OCI-LY7 (cell line): ENCODE measurements around the gene TOP2A. TPM values are rescaled to one million over a fixed set of nuclear protein-coding genes. Genes with fewer than 3 reads are reported as not detected.

Experiments used
- BruUV-seq: library from RNA; stranded (reverse); fragments of 400-500 nt; replicated peaks from 2 replicates; lab custom pipeline; 2021; lab: Mats Ljungman, UMichigan
- CTCF ChIA-PET: fragments of 300-600 bp; sonication (Branson Sonifier 250); formaldehyde crosslinking; loops from one replicate; lab custom pipeline; 2022; ENCODE audit warnings: antibody characterized with exemption; ENCODE audit not compliant: unreplicated experiment; lab: Charles Lee
- POLR2A ChIA-PET: fragments of 300-600 bp; sonication (Branson Sonifier 250); formaldehyde crosslinking; loops from one replicate; lab custom pipeline; 2022; ENCODE audit warnings: antibody characterized with exemption; lab: Charles Lee
- DNase-seq: peaks from one replicate; pipeline ENCODE4 v3.0.0-alpha.2; 2015; ENCODE audit warnings: low spot score
- H2AFZ ChIP-seq: fragments of 200-600 bp; sonication (generic), shearing (Covaris generic); 2 replicates; pipeline ENCODE4 v1.6.1; 2014; ENCODE audit warnings: mild to moderate bottlenecking, antibody characterized with exemption, low read length, moderate library complexity
- H3K27ac ChIP-seq: fragments of 200-600 bp; sonication (generic); 2 replicates; pipeline ENCODE4 v1.5.1; 2014; ENCODE audit warnings: mixed run types, low read depth, mild to moderate bottlenecking, moderate library complexity, low read length, inconsistent platforms; ENCODE audit not compliant: poor library complexity, severe bottlenecking
- H3K36me3 ChIP-seq: fragments of 200-600 bp; sonication (generic); 2 replicates; pipeline ENCODE4 v1.6.1; 2014; ENCODE audit warnings: mild to moderate bottlenecking, antibody characterized with exemption, low read length, moderate library complexity, mixed read lengths; ENCODE audit not compliant: insufficient read depth
- H3K4me1 ChIP-seq: fragments of 200-600 bp; sonication (generic); 2 replicates; pipeline ENCODE4 v1.5.1; 2014; ENCODE audit warnings: mild to moderate bottlenecking, low read length; ENCODE audit not compliant: insufficient read depth, poor library complexity, severe bottlenecking
- H3K4me2 ChIP-seq: fragments of 200-600 bp; sonication (generic); 2 replicates; pipeline ENCODE4 v1.6.1; 2014; ENCODE audit warnings: mild to moderate bottlenecking, low read length
- H3K4me3 ChIP-seq: fragments of 200-600 bp; sonication (generic); 2 replicates; pipeline ENCODE4 v1.5.1; 2014; ENCODE audit warnings: mild to moderate bottlenecking, low read depth, low read length; ENCODE audit not compliant: poor library complexity, severe bottlenecking
- H3K79me2 ChIP-seq: fragments of 200-600 bp; sonication (generic); 2 replicates; pipeline ENCODE4 v1.6.1; 2016; ENCODE audit warnings: low read depth, mild to moderate bottlenecking, low read length, moderate library complexity, mixed read lengths; ENCODE audit not compliant: insufficient read depth
- H3K9me2 ChIP-seq: fragments of 200-600 bp; sonication (generic); 2 replicates; pipeline ENCODE4 v1.6.1; 2016; ENCODE audit warnings: mild to moderate bottlenecking, low read length, mixed read lengths; ENCODE audit not compliant: insufficient read depth
- H3K9me3 ChIP-seq: fragments of 200-600 bp; sonication (generic); 2 replicates; pipeline ENCODE4 v1.6.1; 2014; ENCODE audit warnings: mild to moderate bottlenecking, mixed run types, low read length, mixed read lengths
- H4K20me1 ChIP-seq: fragments of 200-600 bp; sonication (generic); 2 replicates; pipeline ENCODE4 v1.6.1; 2014; ENCODE audit warnings: mild to moderate bottlenecking, antibody characterized with exemption, low read length, moderate library complexity, mixed read lengths; ENCODE audit not compliant: insufficient read depth
- CTCF ChIP-seq: fragments of 200-600 bp; sonication (generic); conservative IDR thresholded peaks from 2 replicates; pipeline ENCODE4 v1.5.1; 2014; ENCODE audit warnings: mild to moderate bottlenecking, antibody characterized with exemption, low read length, moderate library complexity, mixed read lengths
- EZH2phosphoT487 ChIP-seq: fragments of 200-600 bp; sonication (generic); IDR thresholded peaks from 2 replicates; pipeline ENCODE4 v1.6.1; 2018; ENCODE audit warnings: low read depth, borderline replicate concordance, mild to moderate bottlenecking, mixed run types, antibody characterized with exemption, low read length, moderate library complexity, mixed read lengths
- intact Hi-C: fragments of 100-400 bp; cut with micrococcal nuclease; formaldehyde crosslinking; loops from one replicate; pipeline ENCODE4 v1.10.0; 2022; ENCODE audit not compliant: unreplicated experiment
- total RNA-seq, 2 experiments: library from RNA; depleted of rRNA in 1 of 2; stranded (reverse); fragments of >200 nt in 1 of 2; shearing (Covaris generic) in 1 of 2; gene quantifications; 2 replicates each; pipeline ENCODE4 v1.2.3, GENCODE V29; 2014 to 2022

The TOP2A gene
- total RNA-seq, 2 experiments from 2014 or later = 293 to 340 TPM

- Histone ChIP-seq H3K27ac (no peak overlapping the region), H3K79me2 (no peaks in the 10 kb centered on the region), H3K9me3 (no peaks in the 10 kb centered on the region), H2AFZ (no peak overlapping the region), H3K4me2 (no peak overlapping the region), H3K4me3 (no peak overlapping the region), H3K9me2 (no peaks in the 10 kb centered on the region), H3K4me1 (peaks cover 34% of the 10 kb centered on the region), H4K20me1 (no peaks in the 10 kb centered on the region), H3K36me3 (no peaks in the 10 kb centered on the region)
- intact Hi-C loops = no loop called here
- DNase-seq = no peak
- ChIA-PET POLR2A (no interaction called here), CTCF (no interaction called here)
- no peak for TF ChIP-seq CTCF
- no peak for TF ChIP-seq EZH2phosphoT487
- BruUV-seq = no TSS peak
Measured at GRCh38 chr17:40345994-40346764, 71.5 kb downstream of the TOP2A start.

- intact Hi-C loops = no loop called here
- Histone ChIP-seq H3K36me3 (no peaks in the 10 kb centered on the region), H3K4me1 (peaks cover 42% of the 10 kb centered on the region), H3K9me3 (no peaks in the 10 kb centered on the region), H4K20me1 (no peaks in the 10 kb centered on the region), H2AFZ (no peak overlapping the region), H3K27ac (no peak overlapping the region), H3K9me2 (no peaks in the 10 kb centered on the region), H3K79me2 (no peaks in the 10 kb centered on the region), H3K4me2 (no peak overlapping the region), H3K4me3 (no peak overlapping the region)
- no TSS peak for BruUV-seq
- no peak for TF ChIP-seq CTCF
- TF ChIP-seq EZH2phosphoT487 = no peak
- CTCF ChIA-PET = no interaction called here
- POLR2A ChIA-PET = no interaction called here
- no peak for DNase-seq
Measured at GRCh38 chr17:40345161-40345993, 72.3 kb downstream of the TOP2A start.
